OCI-LY1 (cell line): ENCODE data around the gene MAPK9.

ENCODE experiments used
- H2AFZ ChIP-seq: fragments of 200-600 bp; sonication (generic), shearing (Covaris generic); 2 replicates; pipeline ENCODE4 v1.6.0; 2014; ENCODE audit warnings: antibody characterized with exemption, mild to moderate bottlenecking, low read length
- H3F3A ChIP-seq: fragments of 200-600 bp; sonication (generic), shearing (Covaris generic); 2 replicates; pipeline ENCODE4 v1.6.0; 2014; ENCODE audit warnings: mild to moderate bottlenecking, antibody characterized with exemption, low read length, moderate library complexity; ENCODE audit not compliant: insufficient read depth
- H3K27ac ChIP-seq: fragments of 200-600 bp; sonication (generic); 2 replicates; pipeline ENCODE4 v1.5.1; 2014; ENCODE audit warnings: low read length, mixed run types, mild to moderate bottlenecking, low read depth; ENCODE audit not compliant: poor library complexity, severe bottlenecking
- H3K27me3 ChIP-seq: fragments of 200-600 bp; sonication (generic); 2 replicates; pipeline ENCODE4 v1.6.0; 2014; ENCODE audit warnings: antibody characterized with exemption, mild to moderate bottlenecking, low read length, moderate library complexity; ENCODE audit not compliant: insufficient read depth
- H3K36me3 ChIP-seq: fragments of 200-600 bp; sonication (generic); 2 replicates; pipeline ENCODE4 v1.6.1; 2014; ENCODE audit warnings: mild to moderate bottlenecking, antibody characterized with exemption, low read length, moderate library complexity, mixed read lengths; ENCODE audit not compliant: insufficient read depth
- H3K4me1 ChIP-seq: fragments of 200-600 bp; sonication (generic); 2 replicates; pipeline ENCODE4 v1.5.1; 2014; ENCODE audit warnings: mild to moderate bottlenecking, low read length, moderate library complexity; ENCODE audit not compliant: insufficient read depth, severe bottlenecking
- H3K4me2 ChIP-seq: fragments of 200-600 bp; sonication (generic), shearing (Covaris generic); 2 replicates; pipeline ENCODE4 v1.6.1; 2014; ENCODE audit warnings: low read length
- H3K4me3 ChIP-seq: fragments of 200-600 bp; sonication (generic); 2 replicates; pipeline ENCODE4 v1.5.1; 2014; ENCODE audit warnings: low read length, low read depth, mild to moderate bottlenecking, mixed read lengths; ENCODE audit not compliant: poor library complexity, severe bottlenecking
- H3K79me2 ChIP-seq: fragments of 200-600 bp; shearing (Covaris generic); 2 replicates; pipeline ENCODE4 v1.6.1; 2016; ENCODE audit warnings: mixed run types, low read length, mixed read lengths; ENCODE audit not compliant: insufficient read depth
- H3K9ac ChIP-seq: fragments of 200-600 bp; sonication (generic), shearing (Covaris generic); 2 replicates; pipeline ENCODE4 v1.6.1; 2014; ENCODE audit warnings: mild to moderate bottlenecking, low read length, mixed read lengths
- H3K9me2 ChIP-seq: fragments of 200-600 bp; sonication (generic), shearing (Covaris generic); 2 replicates; pipeline ENCODE4 v1.6.1; 2014; ENCODE audit warnings: low read depth, mild to moderate bottlenecking, low read length, mixed read lengths
- H3K9me3 ChIP-seq: fragments of 200-600 bp; shearing (Covaris generic); 2 replicates; pipeline ENCODE4 v1.6.1; 2014; ENCODE audit warnings: low read length, mixed read lengths
- H4K20me1 ChIP-seq: fragments of 200-600 bp; sonication (generic), shearing (Covaris generic); 2 replicates; pipeline ENCODE4 v1.6.0; 2016; ENCODE audit warnings: mild to moderate bottlenecking, low read length; ENCODE audit not compliant: insufficient read depth
- CTCF ChIP-seq: fragments of 200-600 bp; sonication (generic), shearing (Covaris generic); IDR thresholded peaks from 2 replicates; pipeline ENCODE4 v1.5.1; 2017; ENCODE audit warnings: mild to moderate bottlenecking, antibody characterized with exemption, low read length, moderate library complexity, mixed read lengths
- EZH2 ChIP-seq: fragments of 200-600 bp; sonication (generic), shearing (Covaris generic); IDR thresholded peaks from 2 replicates; pipeline ENCODE4 v1.8.0; 2017; ENCODE audit warnings: borderline replicate concordance, mixed run types, mild to moderate bottlenecking, antibody characterized with exemption, low read length, moderate library complexity, mixed read lengths

The MAPK9 gene

GRCh38 chr5:180326989-180327565 lies 35.2 kb upstream of the MAPK9 start:
- Histone ChIP-seq H2AFZ (no peak overlapping the region), H3K79me2 (no peaks in the 10 kb centered on the region), H3F3A (no peaks in the 10 kb centered on the region), H4K20me1 (no peaks in the 10 kb centered on the region), H3K36me3 (no peaks in the 10 kb centered on the region), H3K9me2 (no peaks in the 10 kb centered on the region), H3K4me3 (no peak overlapping the region), H3K9me3 (no peaks in the 10 kb centered on the region), H3K27me3 (0 out of 2 replicates have a peak, but pooled peaks cover 6% of the 10 kb centered on the region), H3K9ac (no peak overlapping the region), H3K4me2 (no peak overlapping the region), H3K4me1 (peaks cover 4% of the 10 kb centered on the region), H3K27ac (no peak overlapping the region)
- TF ChIP-seq CTCF (no peak), EZH2 (no peak)

- no peaks in the 10 kb centered on the region for H3K9me2 ChIP-seq
- no peak overlapping the region for H3K4me3 ChIP-seq
- no peak overlapping the region for H3K9ac ChIP-seq
- no peaks in the 10 kb centered on the region for H3K27me3 ChIP-seq
- no peaks in the 10 kb centered on the region for H3K9me3 ChIP-seq
- H3K36me3 ChIP-seq, result no peaks in the 10 kb centered on the region
- H4K20me1 ChIP-seq, result no peaks in the 10 kb centered on the region
- peaks cover 4% of the 10 kb centered on the region for H3K4me1 ChIP-seq
- no peak overlapping the region for H3K27ac ChIP-seq
- no peak overlapping the region for H2AFZ ChIP-seq
- H3K4me2 ChIP-seq, result no peak overlapping the region
- no peaks in the 10 kb centered on the region for H3K79me2 ChIP-seq
- TF ChIP-seq EZH2 (no peak), CTCF (no peak)
- no peaks in the 10 kb centered on the region for H3F3A ChIP-seq
These were observed 32.7 kb upstream of the MAPK9 start for GRCh38 chr5:180324601-180324950.

- no peak overlapping the region for H3K9ac ChIP-seq
- peaks cover 4% of the 10 kb centered on the region for H3K4me1 ChIP-seq
- H4K20me1 ChIP-seq, result no peaks in the 10 kb centered on the region
- no peaks in the 10 kb centered on the region for H3K36me3 ChIP-seq
- no peaks in the 10 kb centered on the region for H3K9me2 ChIP-seq
- no peak overlapping the region for H2AFZ ChIP-seq
- H3K4me3 ChIP-seq, result no peak overlapping the region
- no peaks in the 10 kb centered on the region for H3F3A ChIP-seq
- H3K27me3 ChIP-seq, result no peaks in the 10 kb centered on the region
- H3K4me2 ChIP-seq, result no peak overlapping the region
- no peaks in the 10 kb centered on the region for H3K79me2 ChIP-seq
- TF ChIP-seq CTCF (no peak), EZH2 (no peak)
- H3K9me3 ChIP-seq, result no peaks in the 10 kb centered on the region
- no peak overlapping the region for H3K27ac ChIP-seq
These were observed 32.2 kb upstream of the MAPK9 start for GRCh38 chr5:180323941-180324600.
